Epithelial cell of esophagus (primary cell): ENCODE data around the gene SZT2.

Experiments
- DNase-seq: peaks from one replicate; pipeline ENCODE4 v3.0.0; 2010; ENCODE audit warnings: low read depth
- H3K4me3 ChIP-seq: 2 replicates; pipeline ENCODE4 v1.5.1; 2011; ENCODE audit warnings: mild to moderate bottlenecking, low read length, control low read depth
- TF ChIP-seq, protein P1 (sequence below): IDR thresholded peaks from 2 replicates; pipeline ENCODE4 v1.5.1; 2011; ENCODE audit warnings: low read depth, mild to moderate bottlenecking, low read length, control low read depth, inconsistent platforms; ENCODE audit not compliant: insufficient read depth; ENCODE audit errors: missing control alignments

The SZT2 gene

DNA sequence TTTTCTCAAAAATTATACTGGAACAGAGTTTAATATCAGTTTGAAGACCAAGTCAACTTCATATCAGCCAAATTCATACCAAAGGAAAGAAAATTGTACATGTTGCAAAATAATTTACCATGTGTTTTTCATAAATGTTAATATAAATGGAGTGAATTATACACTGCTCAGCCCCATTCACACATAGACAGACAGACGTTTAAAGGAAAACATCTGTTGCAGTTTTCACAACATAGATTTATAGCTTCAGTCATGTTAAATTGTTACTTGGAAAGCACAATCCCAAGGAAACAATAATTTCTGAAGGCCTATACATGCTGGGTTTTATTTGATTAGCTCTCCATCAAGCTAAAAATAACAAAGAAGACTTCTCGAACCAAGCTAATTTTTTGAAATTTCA is 91.8 kb downstream of the SZT2 start:
- H3K4me3 ChIP-seq: no peak overlapping the region
- no peak for DNase-seq
- TF ChIP-seq, protein P1, sequence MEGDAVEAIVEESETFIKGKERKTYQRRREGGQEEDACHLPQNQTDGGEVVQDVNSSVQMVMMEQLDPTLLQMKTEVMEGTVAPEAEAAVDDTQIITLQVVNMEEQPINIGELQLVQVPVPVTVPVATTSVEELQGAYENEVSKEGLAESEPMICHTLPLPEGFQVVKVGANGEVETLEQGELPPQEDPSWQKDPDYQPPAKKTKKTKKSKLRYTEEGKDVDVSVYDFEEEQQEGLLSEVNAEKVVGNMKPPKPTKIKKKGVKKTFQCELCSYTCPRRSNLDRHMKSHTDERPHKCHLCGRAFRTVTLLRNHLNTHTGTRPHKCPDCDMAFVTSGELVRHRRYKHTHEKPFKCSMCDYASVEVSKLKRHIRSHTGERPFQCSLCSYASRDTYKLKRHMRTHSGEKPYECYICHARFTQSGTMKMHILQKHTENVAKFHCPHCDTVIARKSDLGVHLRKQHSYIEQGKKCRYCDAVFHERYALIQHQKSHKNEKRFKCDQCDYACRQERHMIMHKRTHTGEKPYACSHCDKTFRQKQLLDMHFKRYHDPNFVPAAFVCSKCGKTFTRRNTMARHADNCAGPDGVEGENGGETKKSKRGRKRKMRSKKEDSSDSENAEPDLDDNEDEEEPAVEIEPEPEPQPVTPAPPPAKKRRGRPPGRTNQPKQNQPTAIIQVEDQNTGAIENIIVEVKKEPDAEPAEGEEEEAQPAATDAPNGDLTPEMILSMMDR: no peak

DNA sequence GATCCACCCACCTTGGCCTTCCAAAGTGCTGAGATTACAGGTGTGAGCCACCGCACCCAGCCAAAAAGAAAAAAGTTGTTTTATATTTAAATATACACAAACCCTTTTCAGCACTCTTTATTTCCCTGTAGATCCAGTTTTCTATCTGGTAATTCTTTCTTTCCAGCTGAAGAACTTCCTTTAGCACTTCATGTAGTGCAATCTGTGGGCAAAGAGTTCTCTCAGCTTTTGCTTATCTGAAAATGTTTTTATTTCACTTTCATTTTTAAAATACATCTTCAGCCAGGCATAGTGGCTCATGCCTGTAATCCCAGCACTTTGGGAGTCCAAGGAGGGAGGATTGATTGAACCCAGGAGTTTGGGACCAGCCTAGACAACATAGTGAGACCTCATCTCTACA is 92.5 kb downstream of the SZT2 start:
- DNase-seq: no peak
- H3K4me3 ChIP-seq: no peak overlapping the region
- TF ChIP-seq, protein P1: no peak

DNA sequence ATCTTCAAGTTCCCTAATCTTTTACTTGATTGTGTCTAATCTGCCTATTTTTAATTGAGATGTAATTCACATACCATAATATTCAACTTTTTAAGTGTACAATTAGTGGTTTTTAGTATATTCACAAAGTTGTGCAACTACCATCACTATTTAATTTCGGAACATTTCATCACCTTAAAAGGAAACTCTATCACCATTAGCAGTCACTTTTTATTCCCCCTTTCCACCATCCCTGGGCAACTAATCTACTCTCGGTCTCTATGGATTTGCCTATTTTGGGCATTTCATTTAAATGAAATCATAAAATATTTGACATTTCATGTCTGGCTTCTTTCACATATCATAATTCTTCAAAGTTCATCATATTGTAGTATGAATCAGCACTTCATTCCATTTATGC is 94.7 kb downstream of the SZT2 start:
- no peak for DNase-seq
- TF ChIP-seq, protein P1: no peak
- H3K4me3 ChIP-seq: no peak overlapping the region

DNA sequence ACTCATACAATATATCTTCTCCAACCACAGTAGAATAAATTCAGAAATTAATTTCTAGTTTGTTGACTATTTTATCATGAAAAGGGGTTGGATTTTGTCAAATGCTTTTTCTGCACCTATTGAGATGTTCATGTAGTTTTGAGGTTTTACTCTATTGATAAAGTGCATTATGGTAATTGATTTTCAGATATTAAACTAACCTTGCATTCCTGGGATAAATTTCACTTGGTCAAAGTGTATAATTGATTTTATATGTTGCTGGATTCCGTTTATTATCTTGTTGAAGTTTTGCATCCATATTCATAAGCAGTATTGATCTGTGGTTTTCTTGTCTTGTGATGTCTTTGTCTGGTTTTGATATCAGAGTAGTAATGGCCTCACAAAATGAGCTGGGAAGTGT is 98.5 kb downstream of the SZT2 start:
- no peak overlapping the region for H3K4me3 ChIP-seq
- DNase-seq: no peak

DNA sequence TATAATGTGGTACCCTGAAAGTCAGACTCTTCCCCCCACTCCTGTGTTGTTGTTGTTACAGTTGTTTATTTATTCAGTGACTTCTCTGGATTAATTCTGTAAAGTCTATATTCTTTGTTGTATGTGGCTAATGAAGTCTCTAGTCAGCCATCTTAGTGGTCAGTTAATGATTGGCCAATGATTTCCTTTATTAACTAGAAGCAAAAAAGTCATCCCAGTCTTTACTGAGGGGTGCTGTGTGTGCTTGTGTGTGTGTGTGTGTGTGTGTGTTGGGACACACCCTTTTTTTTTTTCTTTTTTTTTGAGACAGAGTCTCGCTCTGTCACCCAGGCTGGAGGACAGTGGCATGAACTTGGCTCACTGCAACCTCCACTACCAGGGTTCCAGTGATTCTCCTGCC is 101.4 kb downstream of the SZT2 start:
- no peak overlapping the region for H3K4me3 ChIP-seq
- TF ChIP-seq, protein P1: no peak

More for the DNA sequence above, 98.5 kb downstream of the SZT2 start:
- TF ChIP-seq, protein P1: no peak

DNA sequence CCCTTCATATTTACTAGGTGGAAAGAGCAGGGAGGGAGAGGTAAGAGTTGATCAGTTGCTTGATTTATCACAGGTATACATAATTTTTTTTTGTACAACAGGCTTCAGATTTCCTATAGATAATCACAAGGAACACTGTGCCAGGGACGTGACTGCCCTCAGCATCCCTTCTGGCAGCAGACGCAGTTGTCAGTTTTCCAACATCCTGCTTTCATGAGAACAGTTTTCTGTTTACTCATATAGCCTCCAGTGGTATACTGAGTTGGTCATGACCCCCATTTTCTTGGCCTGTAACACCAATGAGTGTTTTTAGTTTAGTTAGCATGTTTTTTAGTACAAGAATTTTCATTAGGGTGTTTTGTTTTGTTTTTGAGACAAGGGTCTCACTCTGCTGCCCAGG is 103.1 kb downstream of the SZT2 start:
- peak; percentile 64 for DNase-seq
- TF ChIP-seq, protein P1: no peak
- H3K4me3 ChIP-seq: no peak overlapping the region

More for the DNA sequence above, 101.4 kb downstream of the SZT2 start:
- no peak for DNase-seq

DNA sequence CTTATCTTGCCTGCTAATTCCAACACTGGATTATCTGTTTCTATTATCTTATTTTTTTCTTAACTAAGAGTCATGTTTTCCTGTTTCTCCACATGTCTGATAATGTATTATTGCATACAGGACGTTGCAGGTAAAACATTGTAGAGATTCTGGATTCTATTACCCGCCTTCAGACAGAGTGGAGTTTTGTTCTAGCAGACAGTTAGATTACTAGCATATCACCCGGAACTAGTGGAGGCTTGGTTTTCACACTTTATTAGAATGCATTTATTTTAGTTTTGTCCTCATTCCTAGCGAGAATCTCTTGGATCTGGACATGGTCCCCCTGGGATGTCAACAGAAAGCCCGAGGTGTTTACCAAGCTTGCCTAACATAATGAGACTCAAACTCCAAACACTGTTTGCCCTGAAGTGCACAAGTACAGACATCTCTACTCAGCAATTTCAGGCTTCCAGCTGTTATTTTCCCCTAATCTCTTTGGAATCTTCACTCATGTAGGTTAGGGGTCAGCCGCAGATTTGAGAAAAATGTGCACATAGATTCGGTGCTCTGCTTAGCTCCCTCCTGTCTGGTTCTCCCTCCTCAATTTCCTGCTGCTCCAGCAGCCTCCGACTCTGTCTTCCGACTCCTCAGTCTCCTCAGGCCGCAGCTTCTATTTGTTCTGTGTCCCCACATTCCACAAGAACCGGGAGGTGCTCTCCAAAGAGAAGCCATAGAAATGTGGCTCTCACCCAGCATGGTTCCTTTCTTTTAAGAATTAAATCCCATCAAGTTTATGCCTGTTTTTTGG is 104.2 kb downstream of the SZT2 start:
- DNase-seq: peak; percentile 33
- H3K4me3 ChIP-seq: no peak overlapping the region
- TF ChIP-seq, protein P1: no peak
